GM19043 (cell line): ENCODE results near the gene FBXW11.
"Not testable (repeated sequence)": the region's sequence is repeated elsewhere in the genome, so short reads cannot be mapped to it uniquely, and the experiment has no call there.

Experiments used
- ATAC-seq: cut with Tn5 transposase; IDR thresholded peaks from one replicate; pipeline ENCODE4 v1.9.1; 2021; ENCODE audit warnings: low read depth; ENCODE audit not compliant: unreplicated experiment

FBXW11 gene

DNA sequence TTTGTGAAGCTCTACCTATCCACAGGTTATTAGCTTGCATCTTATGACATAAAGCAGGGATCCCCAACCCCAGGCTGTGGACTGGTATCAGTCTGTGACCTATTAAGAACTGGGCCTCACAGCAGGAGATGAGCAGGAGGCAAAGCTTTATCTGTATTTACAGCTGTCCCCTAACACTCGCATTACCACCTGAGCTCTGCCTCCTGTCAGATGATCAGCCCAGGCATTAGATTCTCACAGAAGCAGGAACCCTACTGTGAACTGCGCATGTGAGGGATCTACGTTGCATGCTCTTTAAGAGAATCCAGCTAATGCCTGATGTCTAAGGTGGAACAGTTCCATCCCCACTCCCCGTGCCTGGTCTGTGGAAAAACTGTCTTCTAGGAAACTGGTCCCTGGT, 19.7 kb downstream of the FBXW11 start:
- no peak for ATAC-seq

DNA sequence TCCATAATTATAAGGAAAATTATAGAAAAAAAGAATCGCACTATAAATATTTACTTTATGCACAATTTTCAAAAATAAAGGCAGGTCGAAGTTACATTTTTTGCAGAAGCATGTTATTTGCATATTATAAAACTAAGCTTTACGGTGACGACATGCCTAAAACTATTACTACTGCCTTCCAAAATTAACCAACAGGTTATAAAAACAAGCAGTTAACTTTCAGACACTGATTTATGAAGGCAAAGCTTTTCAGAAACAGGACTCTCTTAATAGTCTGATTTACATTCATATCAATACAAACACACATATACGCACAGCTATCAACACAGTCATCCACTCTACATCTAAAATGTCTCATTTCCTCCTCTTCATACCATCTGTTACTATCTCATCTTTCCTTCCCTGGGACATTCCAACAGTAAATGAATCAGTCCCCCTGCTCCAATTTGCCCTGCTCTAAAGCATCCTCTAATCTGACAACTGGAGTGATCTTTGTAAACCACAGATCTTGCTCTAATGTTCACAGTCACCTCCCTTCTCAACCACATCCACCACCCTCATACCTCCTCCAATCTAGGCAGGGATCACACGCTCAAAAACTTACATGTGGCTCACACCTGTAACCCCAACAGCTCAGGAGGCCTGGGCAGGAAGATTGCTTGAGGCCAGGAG, 21.6 kb downstream of the FBXW11 start:
- no peak for ATAC-seq

DNA sequence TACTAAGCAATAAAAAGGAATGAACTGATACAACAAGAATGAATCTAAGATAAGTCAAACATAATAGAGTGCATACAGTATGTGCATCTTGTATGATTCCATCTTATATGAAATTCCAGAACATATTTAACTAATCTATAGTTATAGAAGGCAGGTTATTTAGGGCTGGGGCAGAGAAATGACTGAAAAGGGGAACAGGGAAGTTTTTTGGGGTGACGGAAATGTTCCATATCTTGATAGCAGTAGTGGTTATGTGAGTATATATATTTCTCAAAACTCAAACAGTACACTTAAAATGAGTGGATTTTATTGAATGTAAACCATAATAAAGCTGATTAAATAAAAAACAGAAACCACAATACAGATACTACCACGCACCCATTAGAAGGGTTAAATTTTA, 24.6 kb downstream of the FBXW11 start:
- no peak for ATAC-seq

DNA sequence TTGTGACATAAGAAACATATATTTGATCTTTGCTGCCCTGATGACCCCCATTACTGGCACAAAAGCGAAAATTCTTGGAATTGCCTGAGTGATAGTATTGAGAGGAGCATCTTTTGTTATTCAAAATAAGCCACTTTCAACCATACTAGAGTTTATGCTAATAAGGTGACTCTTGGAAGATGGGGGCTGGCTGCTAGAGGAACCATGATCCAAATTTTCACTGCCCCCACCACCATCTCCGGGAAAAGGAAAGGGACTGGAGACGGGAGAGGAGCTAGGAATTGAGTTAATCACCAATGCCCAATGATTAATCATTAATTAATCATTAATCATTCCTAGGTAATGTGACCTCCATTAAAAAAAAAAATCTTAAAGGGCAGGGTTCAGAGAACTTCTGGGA, 25.6 kb downstream of the FBXW11 start:
- ATAC-seq = no peak

DNA sequence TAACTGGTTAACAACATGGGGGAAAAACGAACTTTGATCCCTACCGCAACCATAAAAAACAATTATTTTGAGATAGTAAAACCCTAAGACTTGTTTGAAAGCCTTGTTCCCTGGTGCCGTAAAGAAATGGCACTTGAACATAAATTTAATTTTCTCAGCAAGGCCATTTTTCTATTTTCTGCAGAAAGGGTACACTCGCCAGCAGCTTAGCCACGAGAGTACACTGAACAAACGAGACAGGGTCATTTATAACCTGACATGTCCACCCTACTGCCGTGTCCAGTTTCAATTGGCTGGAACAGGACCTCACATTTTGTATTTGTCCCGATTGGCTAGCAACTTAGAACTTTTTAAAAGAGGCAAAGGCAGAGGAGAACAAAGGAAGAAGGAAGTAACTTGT, 26.8 kb downstream of the FBXW11 start:
- ATAC-seq = no peak

DNA sequence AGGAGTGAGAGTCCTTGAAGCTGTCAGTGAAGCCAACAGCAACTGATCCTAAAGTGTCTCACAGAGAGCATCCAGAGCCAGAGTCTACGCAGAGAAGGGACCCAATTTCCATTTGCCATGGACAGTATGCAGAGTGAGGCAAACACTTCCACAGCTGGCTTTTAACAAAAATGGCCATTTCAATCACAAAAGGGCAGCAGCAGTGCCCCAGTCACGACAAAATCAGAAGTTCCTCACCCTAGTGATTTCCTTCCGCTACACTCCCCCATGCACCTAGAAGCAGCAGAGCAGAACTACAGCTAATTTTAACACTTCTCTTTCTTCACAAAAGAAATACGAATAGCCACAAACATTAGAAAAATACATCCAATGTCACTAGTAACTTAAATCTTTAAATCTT, 27.9 kb downstream of the FBXW11 start:
- no peak for ATAC-seq

DNA sequence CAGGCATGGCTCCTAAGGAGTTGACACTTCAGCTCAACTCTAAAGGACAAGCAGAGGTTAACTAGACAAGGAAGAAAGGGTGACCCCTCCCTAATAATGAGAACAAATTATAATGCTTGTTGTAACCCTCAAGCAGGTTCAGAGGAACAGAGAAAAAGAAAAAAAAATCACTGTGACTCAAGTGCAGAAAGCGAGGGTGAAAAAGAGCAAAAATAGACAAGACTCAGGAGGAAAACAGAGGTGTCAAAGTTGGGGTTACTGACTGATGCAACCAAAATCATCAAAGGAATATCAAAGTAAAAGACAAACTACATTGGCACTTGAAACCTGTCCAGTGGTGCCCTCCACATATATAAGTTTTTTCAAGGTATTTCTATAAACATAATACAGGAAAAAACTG, 28.4 kb downstream of the FBXW11 start:
- no peak for ATAC-seq

DNA sequence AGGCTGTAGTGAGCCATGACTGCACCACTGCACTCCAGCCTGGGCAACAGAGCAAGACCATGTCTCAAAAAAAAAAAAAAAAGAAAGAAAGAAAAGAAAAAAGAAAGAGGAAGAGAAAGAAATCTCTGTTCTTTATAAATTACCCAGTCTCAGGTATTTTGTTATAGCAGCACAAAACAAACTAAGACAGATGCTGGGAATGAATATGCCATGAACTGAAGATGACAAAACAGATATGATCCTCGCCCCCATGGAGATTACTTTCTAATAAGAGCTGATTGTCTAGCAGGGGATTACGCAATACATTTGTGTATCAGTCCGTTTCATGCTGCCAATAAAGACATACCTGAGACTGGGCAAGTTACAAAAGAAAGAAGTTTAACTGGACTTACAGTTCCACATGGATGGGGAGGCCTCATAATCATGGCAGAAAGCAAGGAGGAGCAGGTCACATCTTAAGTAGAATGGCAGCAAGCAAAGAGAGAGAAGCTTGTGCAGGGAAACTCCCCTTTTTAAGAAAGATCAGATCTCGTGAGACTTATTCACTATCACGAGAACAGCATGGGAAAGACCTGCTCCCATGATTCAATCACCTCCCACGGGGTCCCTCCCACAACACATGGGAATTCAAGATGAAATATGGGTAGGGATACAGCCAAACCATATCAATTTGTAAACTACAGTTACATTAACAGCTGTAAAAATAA, 29.0 kb downstream of the FBXW11 start:
- ATAC-seq = not testable (repeated sequence)

DNA sequence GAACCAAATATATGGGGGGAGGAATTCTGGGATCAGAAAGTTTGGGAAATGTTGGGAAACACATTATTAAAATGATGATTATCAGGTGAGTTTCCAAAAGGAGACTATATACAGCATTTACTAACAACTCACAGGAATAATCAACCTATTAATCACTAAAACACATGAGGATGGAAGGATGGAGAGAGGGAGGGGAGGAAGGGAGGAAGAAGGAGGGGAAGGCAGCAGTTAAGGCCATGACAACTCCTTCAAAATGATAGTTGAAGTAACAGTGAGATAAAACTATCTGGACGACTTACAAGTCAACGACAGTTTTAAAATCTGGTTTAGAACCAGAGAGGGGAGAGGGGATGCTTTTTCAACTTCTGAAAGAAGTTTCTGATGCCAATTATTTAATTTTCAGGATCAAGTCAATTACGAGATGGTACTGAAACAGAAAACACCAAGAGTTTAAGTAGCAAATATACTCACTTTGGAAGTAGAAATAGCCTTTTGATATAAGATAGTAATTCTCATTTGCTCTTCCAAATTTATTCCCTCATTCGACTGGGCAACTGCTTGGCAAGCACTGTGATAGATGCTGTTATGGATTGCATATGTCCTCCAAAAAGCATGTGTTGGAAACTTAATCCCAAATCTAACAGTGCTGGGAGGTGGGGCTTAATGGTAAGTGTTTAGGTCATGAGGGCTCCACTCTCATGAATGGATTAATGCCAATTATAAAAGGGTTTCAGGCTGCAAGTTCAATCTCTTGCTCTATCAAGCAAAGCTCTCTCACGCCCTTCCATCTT, 30.4 kb downstream of the FBXW11 start:
- ATAC-seq = no peak

DNA sequence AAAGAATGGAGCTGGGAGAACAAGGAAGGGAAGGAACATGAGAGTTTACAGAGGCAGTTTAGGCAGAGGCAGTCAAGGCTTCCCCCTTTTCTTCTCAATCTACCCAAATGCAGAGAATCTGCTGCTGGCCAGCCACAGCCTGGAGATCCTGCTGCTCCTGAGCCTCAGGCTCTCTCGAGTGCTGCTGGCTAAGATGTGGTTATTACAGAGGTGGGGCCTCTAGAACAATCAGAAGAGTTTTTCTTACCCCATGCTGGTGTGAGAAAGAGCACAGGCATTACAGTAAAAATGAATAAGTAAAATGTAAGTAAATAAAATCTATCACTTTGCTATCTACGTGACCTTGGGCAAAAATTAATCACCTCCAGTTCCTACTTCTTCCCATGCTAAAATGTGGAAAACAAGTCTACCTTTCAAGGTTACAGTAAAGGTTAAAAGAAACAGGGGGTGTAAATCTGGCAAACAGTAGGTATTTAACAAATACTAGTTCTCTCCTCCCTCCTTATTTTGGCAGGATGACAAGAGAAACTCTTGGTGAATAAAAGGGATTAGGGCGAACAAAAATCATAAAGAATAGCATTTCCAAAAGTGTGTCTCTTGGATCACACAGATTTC, 31.1 kb downstream of the FBXW11 start:
- no peak for ATAC-seq

DNA sequence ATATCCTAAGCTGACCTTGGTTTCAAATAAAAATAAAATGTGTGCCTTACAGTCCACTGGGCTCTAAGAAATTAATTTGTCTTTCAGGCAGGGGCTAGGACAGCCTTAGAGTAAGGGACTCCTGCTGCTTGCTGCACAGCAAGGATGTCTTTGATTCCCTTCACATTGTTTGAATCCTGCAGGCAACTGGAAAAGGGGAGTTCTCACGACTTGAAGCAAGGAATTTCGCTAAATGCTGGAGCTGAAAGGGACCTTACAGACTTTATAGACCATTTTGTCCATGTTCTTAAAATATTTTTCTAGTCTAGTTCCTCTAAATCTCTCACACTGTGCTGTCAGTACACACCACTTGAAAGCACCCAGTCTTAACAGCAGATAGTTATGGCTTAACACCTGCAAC, 35.6 kb downstream of the FBXW11 start:
- no peak for ATAC-seq

DNA sequence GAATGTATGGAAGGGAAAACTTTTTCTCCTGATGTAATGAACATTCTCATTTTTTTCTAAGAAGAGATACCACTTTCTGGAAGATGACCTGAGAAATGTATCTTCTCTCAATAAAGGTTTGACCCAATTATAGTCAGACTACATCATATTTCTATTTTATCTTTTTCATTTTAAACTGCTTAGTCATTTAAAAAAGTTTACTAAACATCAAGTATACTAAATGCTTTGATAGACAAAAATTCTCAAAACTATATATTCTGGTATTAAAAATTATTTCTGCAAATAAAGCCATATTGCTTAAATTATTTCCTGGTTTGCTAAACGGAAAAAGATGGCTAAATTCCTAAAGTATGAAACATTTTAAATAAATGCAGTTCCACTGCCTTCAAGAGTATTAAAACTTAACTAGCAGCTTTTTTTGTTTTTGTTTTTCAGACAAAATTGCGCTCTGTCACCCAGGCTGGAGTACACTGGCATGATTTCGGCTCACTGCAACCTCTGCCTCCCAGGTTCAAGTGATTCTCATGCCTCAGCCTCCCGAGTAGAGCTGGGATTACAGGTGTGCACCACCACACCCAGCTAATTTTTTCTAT, 37.1 kb downstream of the FBXW11 start:
- ATAC-seq = no peak

DNA sequence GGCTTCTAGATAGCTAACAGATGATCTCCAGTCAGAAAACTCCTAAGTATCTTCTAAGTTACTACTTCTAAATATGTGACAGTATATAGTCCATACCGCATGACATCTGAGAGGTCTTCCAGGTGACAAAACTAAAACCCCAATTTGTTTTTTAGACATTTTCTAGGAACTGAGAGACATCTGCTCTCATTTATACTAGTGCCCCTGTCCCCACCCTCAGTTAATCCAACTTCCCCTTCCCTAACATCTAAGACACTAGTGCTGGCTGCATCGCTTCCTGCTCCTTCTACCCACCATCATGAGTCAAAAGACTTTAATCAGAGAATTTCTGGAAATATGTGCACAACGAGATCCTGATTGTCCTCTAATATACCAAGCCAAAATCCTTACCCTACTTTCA, 37.9 kb downstream of the FBXW11 start:
- peak; percentile 49 for ATAC-seq

DNA sequence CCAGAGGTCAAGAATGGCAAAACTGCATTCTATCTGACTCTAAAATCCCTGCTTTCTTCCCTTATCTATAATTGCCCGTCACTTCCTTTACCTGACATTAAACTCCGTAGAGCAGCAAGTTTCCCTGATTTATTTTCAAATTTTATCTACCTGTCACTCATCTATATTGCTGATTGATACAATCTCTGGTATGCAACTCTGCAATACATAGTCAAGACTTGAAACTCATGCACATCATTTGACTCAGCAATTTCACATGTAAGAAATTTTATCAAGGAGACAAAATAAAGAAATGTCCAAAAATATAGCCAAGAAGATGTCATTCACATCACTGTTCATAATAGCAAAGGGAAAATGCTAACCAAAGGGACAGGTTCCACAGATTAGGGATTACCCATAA, 39.5 kb downstream of the FBXW11 start:
- no peak for ATAC-seq

DNA sequence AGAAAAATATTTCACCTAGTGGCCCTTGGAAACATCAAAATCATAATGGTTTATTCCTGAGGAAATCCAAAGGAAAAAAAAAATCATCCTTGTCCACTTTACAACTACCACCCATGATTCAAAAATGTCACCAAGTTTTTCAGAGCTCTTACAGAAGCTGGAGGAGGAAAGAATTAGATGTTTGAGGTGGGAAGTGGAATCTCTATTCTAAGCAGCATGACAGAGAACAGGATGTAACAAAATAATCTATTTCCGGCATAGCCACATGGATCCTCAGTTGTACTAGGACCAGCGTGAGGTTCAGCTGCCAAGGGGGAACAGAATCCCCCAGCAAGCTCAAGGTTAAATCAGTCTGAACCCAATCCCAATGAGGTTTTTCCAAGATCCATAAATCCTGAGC, 40.2 kb downstream of the FBXW11 start:
- no peak for ATAC-seq

DNA sequence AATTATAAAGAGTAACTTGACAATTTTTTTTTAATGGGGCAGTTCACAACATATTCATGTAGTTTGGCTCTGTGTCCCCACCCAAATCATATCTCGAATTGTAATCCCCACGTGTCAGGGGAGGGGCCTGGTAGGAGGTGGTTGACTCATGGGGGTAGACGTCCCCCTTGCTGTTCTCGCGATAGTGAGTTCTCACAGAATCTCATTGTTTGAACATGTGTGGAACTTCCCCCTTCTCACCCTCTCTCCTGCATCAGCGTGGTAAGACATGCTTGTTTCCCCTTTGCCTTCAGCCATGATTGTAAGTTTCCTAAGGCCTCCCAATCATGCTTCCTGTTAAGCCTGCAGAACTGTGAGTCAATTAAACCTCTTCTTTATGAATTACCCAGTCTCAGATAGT, 40.7 kb downstream of the FBXW11 start:
- ATAC-seq = no peak

DNA sequence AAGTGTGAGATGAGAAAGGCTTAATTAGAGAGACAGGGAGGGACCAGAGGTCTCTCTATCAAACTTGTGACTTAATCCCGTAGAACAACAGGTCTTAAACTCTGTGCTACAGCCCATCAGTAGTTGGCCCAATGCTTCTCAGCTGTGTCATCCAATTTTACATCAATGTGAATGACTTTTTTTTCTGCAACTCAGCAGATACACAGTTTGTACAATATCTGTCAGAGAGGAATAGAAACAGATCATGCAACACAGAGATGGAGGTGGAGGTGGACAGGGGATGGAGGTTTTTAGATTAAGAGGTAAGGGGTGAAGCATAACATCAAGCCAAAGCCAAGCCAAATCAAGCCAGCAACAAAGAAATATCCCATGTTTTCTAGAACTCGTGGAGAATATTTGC, 43.0 kb downstream of the FBXW11 start:
- ATAC-seq = no peak

DNA sequence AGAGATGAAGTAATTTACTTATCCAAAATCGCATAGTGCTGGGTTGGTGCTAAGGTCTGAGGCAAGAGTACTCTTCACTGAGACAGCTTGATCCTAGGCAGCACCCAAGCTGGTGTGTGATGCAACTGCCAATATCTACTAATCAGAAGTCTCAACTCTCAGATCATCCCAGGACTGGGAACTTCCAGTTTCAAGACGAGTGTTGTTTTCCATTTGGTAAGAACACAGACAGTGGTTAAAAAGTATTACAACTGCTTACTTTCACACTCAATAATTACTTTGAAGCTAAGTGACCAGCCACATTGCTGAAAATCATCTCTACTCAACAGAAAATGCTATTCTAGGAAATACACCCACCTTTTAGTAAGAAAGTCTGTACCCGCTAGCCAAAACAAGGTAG, 45.3 kb downstream of the FBXW11 start:
- peak; percentile 58 for ATAC-seq

DNA sequence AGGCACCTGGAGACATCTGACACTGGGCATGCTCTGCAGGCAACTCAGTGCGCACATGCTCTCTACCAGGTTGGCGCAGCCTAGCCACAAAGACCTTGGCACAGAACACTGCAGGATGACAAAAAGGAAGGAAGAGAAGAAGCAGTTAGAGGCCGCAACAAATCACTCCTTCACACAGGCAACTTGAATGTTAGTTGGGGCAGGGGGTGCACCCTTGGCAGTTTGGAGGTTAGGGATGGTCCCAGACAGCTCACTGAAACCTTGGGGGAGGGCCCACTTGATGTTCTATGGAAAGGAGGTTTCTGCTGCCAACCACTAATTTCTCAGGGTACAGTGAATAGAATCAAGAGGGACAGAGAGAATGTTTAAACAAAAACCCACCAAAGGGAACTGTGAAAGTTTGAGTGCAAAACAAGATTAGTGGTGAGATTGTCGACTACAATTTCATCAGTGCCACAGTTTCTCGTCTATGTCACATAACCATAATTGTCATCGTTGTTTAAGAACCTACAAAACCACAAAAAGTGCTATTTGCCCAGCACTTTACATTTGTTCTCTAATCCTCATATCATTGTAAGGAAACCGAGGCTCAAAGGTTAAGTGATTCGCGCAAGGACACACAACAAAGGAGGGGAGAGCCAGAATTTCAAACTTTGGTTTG, 48.7 kb downstream of the FBXW11 start:
- peak; percentile 47 for ATAC-seq

DNA sequence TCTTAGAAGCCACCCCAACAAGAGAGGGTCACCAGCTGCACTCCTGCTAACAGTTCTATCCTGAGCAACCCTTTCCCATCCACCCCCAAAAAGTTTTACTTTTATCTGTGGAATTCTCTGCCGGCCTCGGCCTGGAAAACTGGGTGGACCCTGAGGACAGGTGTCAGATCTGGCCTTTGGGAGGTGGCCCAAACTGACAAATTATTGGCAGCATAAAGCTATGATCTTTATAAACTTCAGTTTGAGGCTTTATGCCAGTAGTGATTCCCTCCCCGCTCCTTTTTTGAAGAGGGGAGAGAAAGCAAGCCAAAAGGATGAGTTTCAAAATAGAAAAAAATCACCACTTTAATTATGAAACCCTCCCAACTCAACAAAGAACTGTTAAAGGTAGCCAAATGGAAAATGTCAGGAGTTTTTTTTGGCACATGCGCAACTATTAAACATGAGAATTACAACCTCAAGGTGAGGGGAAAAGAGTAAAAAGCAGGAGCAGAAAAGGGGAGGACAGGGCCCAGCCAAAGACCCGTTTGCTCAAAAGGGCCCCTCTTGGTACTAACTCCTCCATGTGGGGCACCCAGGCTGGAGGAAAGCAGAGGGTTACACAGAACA, 49.4 kb downstream of the FBXW11 start:
- no peak for ATAC-seq
